Neural cell (in vitro differentiated cells): ENCODE results near the gene RAB41. TPM values are rescaled to one million over a fixed set of nuclear protein-coding genes. Genes with fewer than 3 reads are reported as not detected.

ENCODE experiments used
- H2AFZ ChIP-seq: fragments of 200-600, 300-800 bp; sonication (generic), shearing (Covaris generic); 2 replicates; pipeline ENCODE4 v1.6.0; 2014; ENCODE audit warnings: low read depth, mild to moderate bottlenecking, antibody characterized with exemption, low read length, moderate library complexity
- H3F3A ChIP-seq: fragments of 200-600 bp; shearing (Covaris generic); 2 replicates; pipeline ENCODE4 v1.6.1; 2016; ENCODE audit warnings: mild to moderate bottlenecking, moderate library complexity, mixed read lengths, antibody characterized with exemption, low read length; ENCODE audit not compliant: insufficient read depth, poor library complexity, severe bottlenecking
- H3K27ac ChIP-seq: fragments of 200-600, 300-800 bp; sonication (generic), shearing (Covaris generic); 2 replicates; pipeline ENCODE4 v1.5.1; 2014; ENCODE audit warnings: mild to moderate bottlenecking, low read length, moderate library complexity
- H3K27me3 ChIP-seq: fragments of 300-800, 200-600 bp; sonication (generic), shearing (Covaris generic); 2 replicates; pipeline ENCODE4 v1.6.0; 2014; ENCODE audit warnings: mild to moderate bottlenecking, low read depth, low read length, moderate library complexity; ENCODE audit not compliant: insufficient read depth
- H3K36me3 ChIP-seq: fragments of 300-800, 200-600 bp; sonication (generic), shearing (Covaris generic); 2 replicates; pipeline ENCODE4 v1.5.1; 2014; ENCODE audit warnings: mild to moderate bottlenecking, antibody characterized with exemption, low read length, moderate library complexity; ENCODE audit not compliant: insufficient read depth
- H3K4me2 ChIP-seq: fragments of 300-800, 200-600 bp; sonication (generic), shearing (Covaris generic); 2 replicates; pipeline ENCODE4 v1.6.0; 2014; ENCODE audit warnings: mild to moderate bottlenecking, low read length
- H3K4me3 ChIP-seq: fragments of 300-800, 200-600 bp; sonication (generic), shearing (Covaris generic); 2 replicates; pipeline ENCODE4 v1.5.1; 2014; ENCODE audit warnings: mild to moderate bottlenecking, low read length, moderate library complexity
- H3K79me2 ChIP-seq: fragments of 200-600 bp; shearing (Covaris generic); replicated peaks from 2 replicates; pipeline ENCODE4 v1.6.0; 2014; ENCODE audit warnings: mild to moderate bottlenecking, low read length, moderate library complexity; ENCODE audit not compliant: insufficient read depth
- H3K9ac ChIP-seq: fragments of 300-800, 200-600 bp; sonication (generic), shearing (Covaris generic); 2 replicates; pipeline ENCODE4 v1.6.1; 2016; ENCODE audit warnings: mild to moderate bottlenecking, low read length, mixed read lengths
- H3K9me2 ChIP-seq: fragments of 200-600 bp; shearing (Covaris generic); 2 replicates; pipeline ENCODE4 v1.6.1; 2016; ENCODE audit warnings: mild to moderate bottlenecking, low read length, mixed read lengths; ENCODE audit not compliant: insufficient read depth
- H3K9me3 ChIP-seq: fragments of 200-600, 300-800 bp; sonication (generic), shearing (Covaris generic); 2 replicates; pipeline ENCODE4 v1.6.1; 2016; ENCODE audit warnings: mild to moderate bottlenecking, mixed run types, low read length, moderate library complexity, mixed read lengths
- H4K20me1 ChIP-seq: fragments of 200-600 bp; shearing (Covaris generic); 2 replicates; pipeline ENCODE4 v1.6.1; 2016; ENCODE audit warnings: mild to moderate bottlenecking, mixed run types; ENCODE audit not compliant: insufficient read depth
- CTCF ChIP-seq: fragments of 450-650 bp; IDR thresholded peaks from 2 replicates; pipeline ENCODE4 v1.5.1; 2014; ENCODE audit warnings: antibody characterized with exemption, mild to moderate bottlenecking, moderate library complexity; ENCODE audit not compliant: poor library complexity, severe bottlenecking
- EP300 ChIP-seq: fragments of 450-650 bp; conservative IDR thresholded peaks from 2 replicates; pipeline ENCODE4 v1.6.1; 2014; ENCODE audit warnings: antibody characterized with exemption, mild to moderate bottlenecking, moderate library complexity; ENCODE audit not compliant: poor library complexity, severe bottlenecking
- EZH2 ChIP-seq: fragments of 200-600, 300-800 bp; shearing (Covaris generic), sonication (generic); IDR thresholded peaks from 2 replicates; pipeline ENCODE4 v1.6.1; 2014; ENCODE audit warnings: antibody characterized with exemption, low read length, borderline replicate concordance, mild to moderate bottlenecking; ENCODE audit not compliant: insufficient read depth, poor library complexity, severe bottlenecking
- MXI1 ChIP-seq: fragments of 450-650 bp; conservative IDR thresholded peaks from 2 replicates; pipeline ENCODE4 v1.6.1; 2014; ENCODE audit warnings: antibody characterized with exemption, mild to moderate bottlenecking; ENCODE audit not compliant: poor library complexity, severe bottlenecking
- POLR2AphosphoS5 ChIP-seq: IDR thresholded peaks from 2 replicates; pipeline ENCODE4 v1.6.1; 2012
- RAD21 ChIP-seq: fragments of 450-650 bp; conservative IDR thresholded peaks from 2 replicates; pipeline ENCODE4 v1.6.1; 2014; ENCODE audit warnings: antibody characterized with exemption, mild to moderate bottlenecking, moderate library complexity
- SMC3 ChIP-seq: fragments of 450-650 bp; conservative IDR thresholded peaks from 2 replicates; pipeline ENCODE4 v1.6.1; 2014; ENCODE audit warnings: antibody characterized with exemption, mild to moderate bottlenecking, moderate library complexity; ENCODE audit not compliant: poor library complexity
- TAF1 ChIP-seq: IDR thresholded peaks from 2 replicates; pipeline ENCODE4 v1.6.1; 2012; ENCODE audit warnings: low read depth
- polyA minus RNA-seq: library from RNA; depleted of rRNA, polyadenylated mRNA; stranded (reverse); fragments of >200 nt; gene quantifications from 2 replicates; pipeline ENCODE4 v1.2.3, GENCODE V29; 2014
- polyA plus RNA-seq: library from polyadenylated mRNA; depleted of rRNA; stranded (reverse); fragments of >200 nt; gene quantifications from 2 replicates; pipeline ENCODE4 v1.2.3, GENCODE V29; 2014
- TF ChIP-seq, protein P1 (sequence below): IDR thresholded peaks from 2 replicates; pipeline ENCODE4 v1.6.1; 2012; ENCODE audit warnings: borderline replicate concordance

The RAB41 gene
- polyA plus RNA-seq = not detected in 2 replicates
- polyA minus RNA-seq = not detected in 2 replicates

- no peaks in the 10 kb centered on the region for H3K36me3 ChIP-seq
- H3F3A ChIP-seq = no peaks in the 10 kb centered on the region
- H4K20me1 ChIP-seq = no peaks in the 10 kb centered on the region
- no peaks in the 10 kb centered on the region for H3K9me2 ChIP-seq
- TF ChIP-seq, protein P1, sequence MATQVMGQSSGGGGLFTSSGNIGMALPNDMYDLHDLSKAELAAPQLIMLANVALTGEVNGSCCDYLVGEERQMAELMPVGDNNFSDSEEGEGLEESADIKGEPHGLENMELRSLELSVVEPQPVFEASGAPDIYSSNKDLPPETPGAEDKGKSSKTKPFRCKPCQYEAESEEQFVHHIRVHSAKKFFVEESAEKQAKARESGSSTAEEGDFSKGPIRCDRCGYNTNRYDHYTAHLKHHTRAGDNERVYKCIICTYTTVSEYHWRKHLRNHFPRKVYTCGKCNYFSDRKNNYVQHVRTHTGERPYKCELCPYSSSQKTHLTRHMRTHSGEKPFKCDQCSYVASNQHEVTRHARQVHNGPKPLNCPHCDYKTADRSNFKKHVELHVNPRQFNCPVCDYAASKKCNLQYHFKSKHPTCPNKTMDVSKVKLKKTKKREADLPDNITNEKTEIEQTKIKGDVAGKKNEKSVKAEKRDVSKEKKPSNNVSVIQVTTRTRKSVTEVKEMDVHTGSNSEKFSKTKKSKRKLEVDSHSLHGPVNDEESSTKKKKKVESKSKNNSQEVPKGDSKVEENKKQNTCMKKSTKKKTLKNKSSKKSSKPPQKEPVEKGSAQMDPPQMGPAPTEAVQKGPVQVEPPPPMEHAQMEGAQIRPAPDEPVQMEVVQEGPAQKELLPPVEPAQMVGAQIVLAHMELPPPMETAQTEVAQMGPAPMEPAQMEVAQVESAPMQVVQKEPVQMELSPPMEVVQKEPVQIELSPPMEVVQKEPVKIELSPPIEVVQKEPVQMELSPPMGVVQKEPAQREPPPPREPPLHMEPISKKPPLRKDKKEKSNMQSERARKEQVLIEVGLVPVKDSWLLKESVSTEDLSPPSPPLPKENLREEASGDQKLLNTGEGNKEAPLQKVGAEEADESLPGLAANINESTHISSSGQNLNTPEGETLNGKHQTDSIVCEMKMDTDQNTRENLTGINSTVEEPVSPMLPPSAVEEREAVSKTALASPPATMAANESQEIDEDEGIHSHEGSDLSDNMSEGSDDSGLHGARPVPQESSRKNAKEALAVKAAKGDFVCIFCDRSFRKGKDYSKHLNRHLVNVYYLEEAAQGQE = no peak
- TF ChIP-seq TAF1 (no peak), RAD21 (no peak), POLR2AphosphoS5 (no peak), EP300 (no peak), MXI1 (no peak), CTCF (no peak), SMC3 (no peak), EZH2 (no peak)
- no peak within 1 kb of the TSS for H2AFZ ChIP-seq
- H3K27me3 ChIP-seq = no peaks in the 10 kb centered on the region
- H3K4me2 ChIP-seq = no peak within 1 kb of the TSS
- H3K4me3 ChIP-seq = no peak within 1 kb of the TSS
- no peak within 1 kb of the TSS for H3K27ac ChIP-seq
- no peaks in the 10 kb centered on the region for H3K9me3 ChIP-seq
- no peaks in the 10 kb centered on the region for H3K79me2 ChIP-seq
- H3K9ac ChIP-seq = no peak within 1 kb of the TSS
Measured at GRCh38 chrX:70281951-70282350, at the start of gene RAB41. RAB41 (plus strand) TSS chrX:70282172; CDS start chrX:70282218, 46 bp downstream.

GRCh38 chrX:70234355-70234754, 47.6 kb upstream of the RAB41 start, which contains the start of gene AWAT1:
AWAT1 (plus strand) TSS chrX:70234655; CDS start chrX:70234696, 41 bp downstream.
- Histone ChIP-seq H2AFZ (no peak within 1 kb of the TSS), H3K9me2 (no peaks in the 10 kb centered on the region), H3K27ac (no peak within 1 kb of the TSS), H3K4me2 (no peak within 1 kb of the TSS), H3K4me3 (no peak within 1 kb of the TSS), H3K79me2 (no peaks in the 10 kb centered on the region), H4K20me1 (no peaks in the 10 kb centered on the region), H3K9me3 (no peaks in the 10 kb centered on the region), H3K27me3 (no peaks in the 10 kb centered on the region), H3F3A (no peaks in the 10 kb centered on the region), H3K9ac (no peak within 1 kb of the TSS), H3K36me3 (no peaks in the 10 kb centered on the region)
- TF ChIP-seq EZH2 (no peak), TAF1 (no peak)

GRCh38 chrX:70240751-70241150, 41.2 kb upstream of the RAB41 start:
- Histone ChIP-seq H3K27ac (no peak overlapping the region), H3K27me3 (no peaks in the 10 kb centered on the region), H3K9me2 (no peaks in the 10 kb centered on the region), H3K9ac (no peak overlapping the region), H4K20me1 (no peaks in the 10 kb centered on the region), H3K9me3 (no peaks in the 10 kb centered on the region), H2AFZ (no peak overlapping the region), H3K4me3 (no peak overlapping the region), H3K36me3 (no peaks in the 10 kb centered on the region), H3K4me2 (no peak overlapping the region), H3F3A (no peaks in the 10 kb centered on the region), H3K79me2 (no peaks in the 10 kb centered on the region)
- TF ChIP-seq MXI1 = no peak
